ENCODE data around the gene JOSD2.
"Not testable (repeated sequence)": the region's sequence is repeated elsewhere in the genome, so short reads cannot be mapped to it uniquely, and the experiment has no call there.

JOSD2 gene

GRCh38 chr19:50475736-50476223 lies 35.2 kb downstream of the JOSD2 start:
- no peak for DNase-seq (ENCODE audit: low spot score)

GRCh38 chr19:50475101-50475568 lies 35.9 kb downstream of the JOSD2 start:
- DNase-seq (ENCODE audit: low spot score) = no peak

GRCh38 chr19:50473336-50473735 lies 37.7 kb downstream of the JOSD2 start:
- DNase-seq (ENCODE audit: low spot score) = not testable (repeated sequence)

- no peak for DNase-seq (ENCODE audit: low spot score)
Measured at GRCh38 chr19:50468818-50469217, 42.2 kb downstream of the JOSD2 start.

GRCh38 chr19:50467566-50467965 lies 43.4 kb downstream of the JOSD2 start:
- DNase-seq (ENCODE audit: low spot score) = no peak

GRCh38 chr19:50466706-50467039 lies 44.3 kb downstream of the JOSD2 start:
- no peak for DNase-seq (ENCODE audit: low spot score)

- peak; percentile 79 for DNase-seq (ENCODE audit: low spot score)
Measured at GRCh38 chr19:50465986-50466705, 44.8 kb downstream of the JOSD2 start.

- DNase-seq (ENCODE audit: low spot score) = no peak
Measured at GRCh38 chr19:50465000-50465399, 46.0 kb downstream of the JOSD2 start.

GRCh38 chr19:50464348-50464747 lies 46.6 kb downstream of the JOSD2 start:
- DNase-seq (ENCODE audit: low spot score) = no peak

GRCh38 chr19:50462970-50463369 lies 48.0 kb downstream of the JOSD2 start:
- DNase-seq (ENCODE audit: low spot score) = no peak

- peak; percentile 81 for DNase-seq (ENCODE audit: low spot score)
Measured at GRCh38 chr19:50461066-50461875, 49.7 kb downstream of the JOSD2 start.

- DNase-seq (ENCODE audit: low spot score) = no peak
Measured at GRCh38 chr19:50460161-50460765, 50.7 kb downstream of the JOSD2 start.

- DNase-seq (ENCODE audit: low spot score) = no peak
Measured at GRCh38 chr19:50459638-50460037, 51.4 kb downstream of the JOSD2 start.

- DNase-seq (ENCODE audit: low spot score) = no peak
Measured at GRCh38 chr19:50459067-50459456, 51.9 kb downstream of the JOSD2 start.

GRCh38 chr19:50458396-50459066 lies 52.5 kb downstream of the JOSD2 start:
- DNase-seq (ENCODE audit: low spot score) = no peak

- DNase-seq (ENCODE audit: low spot score) = no peak
Measured at GRCh38 chr19:50457300-50457699, 53.7 kb downstream of the JOSD2 start.
